ENCODE measurements around the gene TPK1. TPM values are rescaled to one million over a fixed set of nuclear protein-coding genes. Genes with fewer than 3 reads are reported as not detected.

TPK1 gene
- total RNA-seq, 1 experiment from 2014 or later: 3.3 TPM

DNA sequence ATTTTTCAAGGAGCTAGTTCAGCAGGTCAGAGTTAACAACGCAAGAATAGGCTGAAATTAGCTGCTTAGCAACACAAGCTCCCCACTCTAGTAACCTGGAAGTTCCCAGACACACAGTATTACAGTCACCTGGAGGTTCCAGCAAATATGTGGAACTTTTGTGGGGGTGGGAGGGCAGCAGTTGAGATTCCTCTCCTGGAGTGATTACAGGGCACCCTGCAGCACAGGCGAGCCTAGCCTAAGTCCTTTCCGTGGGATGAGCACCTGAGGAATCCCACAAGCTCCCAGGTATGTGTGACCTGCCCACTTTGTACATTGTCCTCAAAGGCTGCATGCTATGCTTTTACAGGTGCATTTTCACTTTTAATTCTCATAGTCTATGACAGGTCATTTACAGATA is 13.6 kb downstream of the TPK1 start:
- Histone ChIP-seq H3K9me3 (ENCODE audit: control insufficient read depth, insufficient read depth, low read depth, low read length) (no peaks in the 10 kb centered on the region), H3K36me3 (ENCODE audit: control insufficient read depth, insufficient read depth, low read length) (no peaks in the 10 kb centered on the region), H3K4me3 (ENCODE audit: low read depth in 2 of 2, low read length in 2 of 2) (no peak overlapping the region), H3K27ac (ENCODE audit: low read length) (no peak overlapping the region), H3K27me3 (ENCODE audit: control insufficient read depth, insufficient read depth, low read length) (no peaks in the 10 kb centered on the region), H3K4me1 (ENCODE audit: control insufficient read depth, insufficient read depth, low read length) (no peaks in the 10 kb centered on the region)
- in situ Hi-C loops (cut with HindIII; ENCODE audit: low pct_unique_long_range_greater_than_20kb, low sequenced_read_pairs): no loop called here
- no peak for ATAC-seq
- TF ChIP-seq SIN3A (IDR thresholded peaks at IDR 0.05; ENCODE audit: borderline replicate concordance, insufficient read depth, low read depth, low read length) (no peak), REST (IDR thresholded peaks at IDR 0.05; ENCODE audit: insufficient read depth in 1 of 2, low read depth in 2 of 2, low read length in 1 of 2) (no peak), TCF7L2 (IDR thresholded peaks at IDR 0.05; ENCODE audit: low read depth, low read length) (no peak), POLR2AphosphoS5 (IDR thresholded peaks at IDR 0.05; ENCODE audit: low read depth, low read length) (no peak), CTCF (IDR thresholded peaks at IDR 0.05) (no peak)
- no peak for DNase-seq (ENCODE audit: low read depth, low spot score)
- BruUV-seq (replicated peaks): no TSS peak
- ChIA-PET POLR2A (no interaction called here), CTCF (no interaction called here)
- intact Hi-C loops (cut with micrococcal nuclease; ENCODE audit: unreplicated experiment): no loop called here

- Histone ChIP-seq H3K9me3 (ENCODE audit: control insufficient read depth, insufficient read depth, low read depth, low read length) (no peaks in the 10 kb centered on the region), H3K4me1 (ENCODE audit: control insufficient read depth, insufficient read depth, low read length) (no peaks in the 10 kb centered on the region), H3K27me3 (ENCODE audit: control insufficient read depth, insufficient read depth, low read length) (no peaks in the 10 kb centered on the region), H3K27ac (ENCODE audit: low read length) (no peak overlapping the region), H3K36me3 (ENCODE audit: control insufficient read depth, insufficient read depth, low read length) (no peaks in the 10 kb centered on the region), H3K4me3 (ENCODE audit: low read depth in 2 of 2, low read length in 2 of 2) (no peak overlapping the region)
- ChIA-PET POLR2A (no interaction called here), CTCF (no interaction called here)
- ATAC-seq: no peak
- BruUV-seq (replicated peaks): no TSS peak
- intact Hi-C loops (cut with micrococcal nuclease; ENCODE audit: unreplicated experiment): no loop called here
- no peak for DNase-seq (ENCODE audit: low read depth, low spot score)
- TF ChIP-seq REST (IDR thresholded peaks at IDR 0.05; ENCODE audit: insufficient read depth in 1 of 2, low read depth in 2 of 2, low read length in 1 of 2): no peak
- TF ChIP-seq CTCF (IDR thresholded peaks at IDR 0.05): no peak
- TF ChIP-seq TCF7L2 (IDR thresholded peaks at IDR 0.05; ENCODE audit: low read depth, low read length): no peak
- TF ChIP-seq POLR2AphosphoS5 (IDR thresholded peaks at IDR 0.05; ENCODE audit: low read depth, low read length): no peak
- no peak for TF ChIP-seq SIN3A (IDR thresholded peaks at IDR 0.05; ENCODE audit: borderline replicate concordance, insufficient read depth, low read depth, low read length)
- in situ Hi-C loops (cut with HindIII; ENCODE audit: low pct_unique_long_range_greater_than_20kb, low sequenced_read_pairs): no loop called here
Measured at GRCh38 chr7:144821067-144821466, 14.8 kb downstream of the TPK1 start.

Data from Panc1 (cell line).